ENCODE measurements around the gene TP53TG5.

TP53TG5 gene

DNA sequence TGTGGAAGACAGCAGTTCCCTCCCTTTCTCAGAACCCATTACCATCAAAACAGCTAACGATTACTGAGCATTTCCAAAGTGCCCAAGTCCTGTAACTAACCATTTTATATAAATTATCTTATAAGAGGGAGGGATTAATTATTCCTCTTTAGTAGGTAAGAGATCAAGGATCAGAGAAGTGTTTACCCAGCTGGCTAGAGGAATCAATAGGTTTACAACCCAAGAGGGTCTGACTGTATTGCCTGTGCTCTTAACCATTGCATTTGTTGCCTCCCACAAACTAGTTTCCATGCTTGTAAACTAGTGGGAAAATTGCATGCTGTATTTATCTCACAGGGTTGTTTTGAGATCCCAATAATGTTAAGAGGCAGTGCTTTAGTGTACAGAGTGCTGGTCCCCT, 26.3 kb upstream of the TP53TG5 start:
- no peak for DNase-seq

DNA sequence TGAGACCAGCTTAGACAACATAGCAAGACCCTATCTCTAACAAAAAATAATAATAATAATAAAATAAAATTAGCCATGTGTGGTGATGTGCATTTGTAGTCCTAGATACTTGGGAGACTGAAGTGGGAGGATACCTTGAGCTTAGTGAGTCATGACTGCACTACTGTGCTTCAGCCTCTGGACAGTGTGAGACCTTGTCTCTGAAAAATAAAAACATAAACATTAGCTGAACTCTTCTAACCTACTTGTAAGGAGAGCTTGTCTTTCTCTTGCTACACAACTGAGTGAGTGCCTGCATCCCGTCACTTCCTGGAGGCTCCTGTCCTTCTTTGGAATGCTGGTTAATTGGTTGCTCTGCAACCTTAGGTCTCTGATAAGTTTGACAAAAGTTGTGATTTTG, 24.8 kb upstream of the TP53TG5 start:
- no peak for DNase-seq

DNA sequence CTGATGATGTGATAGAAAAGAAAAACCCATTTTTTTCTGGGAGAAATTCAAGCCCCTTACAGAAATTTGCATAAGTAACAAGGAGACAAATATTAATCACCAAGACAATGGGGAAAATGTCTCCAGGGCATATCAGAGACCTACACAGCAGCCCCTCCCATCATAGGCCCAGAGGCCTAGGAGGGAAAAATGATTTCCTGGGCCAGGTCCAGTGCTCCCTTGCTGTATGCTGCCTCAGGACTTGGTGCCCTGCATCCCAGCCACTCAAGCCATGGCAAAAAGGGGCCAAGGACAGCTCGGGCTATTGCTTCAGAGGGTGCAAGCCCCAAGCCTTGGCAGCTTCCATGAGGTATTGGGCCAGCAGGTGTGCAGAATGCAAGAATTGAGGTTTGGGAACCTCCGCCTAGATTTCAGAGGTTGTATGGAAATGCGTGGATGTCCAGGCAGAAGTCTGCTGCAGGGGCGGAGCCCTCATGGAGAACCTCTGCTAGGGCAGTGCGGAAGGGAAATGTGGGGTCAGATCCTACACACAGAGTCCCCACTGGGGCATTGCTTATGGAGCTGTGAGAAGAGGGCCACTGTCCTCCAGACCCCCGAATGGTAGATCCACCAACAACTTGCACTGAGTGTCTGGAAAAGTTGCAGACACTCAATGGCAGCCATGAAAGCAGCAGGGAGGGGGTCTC, 22.4 kb upstream of the TP53TG5 start:
- DNase-seq, result no peak

GRCh38 chr20:45399018-45399417, 20.9 kb upstream of the TP53TG5 start:
- no peak for DNase-seq

- DNase-seq, result no peak
Measured at GRCh38 chr20:45395114-45395415, 16.9 kb upstream of the TP53TG5 start.

GRCh38 chr20:45394221-45395113, 16.3 kb upstream of the TP53TG5 start:
- DNase-seq, result no peak

DNA sequence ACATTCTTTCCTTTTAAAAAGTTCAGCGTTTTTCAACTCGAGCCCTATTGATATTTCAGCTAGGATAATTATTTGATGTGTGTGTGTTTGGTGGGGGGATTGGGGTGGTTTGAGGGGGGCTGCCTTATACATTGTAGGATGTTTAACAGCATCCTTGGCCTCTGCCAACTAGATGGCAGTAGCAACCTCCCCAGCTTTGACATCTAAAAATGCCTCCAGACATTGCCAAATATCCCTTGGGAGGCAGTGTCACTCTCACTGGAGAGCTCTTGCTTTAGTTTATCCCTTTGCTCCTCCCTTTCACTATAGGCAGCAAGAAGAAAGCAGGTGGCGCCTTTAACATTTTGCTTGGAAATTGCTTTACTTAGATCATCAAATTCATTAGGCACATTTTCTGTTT, 14.6 kb upstream of the TP53TG5 start:
- no peak for DNase-seq

DNA sequence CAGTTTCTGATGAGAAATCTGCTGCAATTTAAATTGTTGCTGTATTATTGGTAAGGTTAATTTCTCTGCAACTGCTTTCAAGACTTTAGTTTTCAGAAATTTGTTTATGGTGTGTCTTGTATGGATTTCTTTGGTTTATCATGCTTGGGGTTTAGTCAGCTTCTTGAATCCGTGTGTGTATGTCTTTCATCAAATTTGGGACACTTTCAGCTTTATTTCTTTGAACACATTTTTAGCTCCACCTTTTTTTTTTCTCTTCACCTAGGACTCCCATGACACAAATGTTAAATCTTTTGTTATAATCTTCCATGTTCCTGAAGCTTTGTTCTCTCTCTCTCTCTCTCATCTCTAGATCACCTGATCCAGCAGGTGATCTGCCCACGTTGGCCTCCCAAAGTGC, 13.4 kb upstream of the TP53TG5 start:
- no peak for DNase-seq

DNA sequence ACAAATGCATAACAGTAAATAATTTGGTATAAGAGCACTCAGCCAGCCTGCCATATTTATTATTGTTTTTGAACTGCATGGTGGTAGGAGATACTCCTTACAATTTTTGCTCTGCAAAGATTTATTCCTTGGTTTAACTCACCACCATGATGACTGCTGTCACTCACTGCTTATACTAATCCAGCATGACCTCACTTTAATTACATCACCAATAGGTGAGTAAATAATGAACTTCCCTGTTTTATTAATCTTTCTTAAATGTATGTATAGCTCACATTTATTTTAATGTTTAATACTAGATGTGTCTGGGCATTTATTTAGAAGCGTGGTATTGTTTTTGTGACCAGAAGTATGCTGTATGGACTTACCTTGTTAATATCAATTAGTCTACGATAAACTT, 12.8 kb upstream of the TP53TG5 start:
- DNase-seq, result no peak

- DNase-seq, result no peak
Measured at GRCh38 chr20:45387274-45387673, 9.1 kb upstream of the TP53TG5 start.

DNA sequence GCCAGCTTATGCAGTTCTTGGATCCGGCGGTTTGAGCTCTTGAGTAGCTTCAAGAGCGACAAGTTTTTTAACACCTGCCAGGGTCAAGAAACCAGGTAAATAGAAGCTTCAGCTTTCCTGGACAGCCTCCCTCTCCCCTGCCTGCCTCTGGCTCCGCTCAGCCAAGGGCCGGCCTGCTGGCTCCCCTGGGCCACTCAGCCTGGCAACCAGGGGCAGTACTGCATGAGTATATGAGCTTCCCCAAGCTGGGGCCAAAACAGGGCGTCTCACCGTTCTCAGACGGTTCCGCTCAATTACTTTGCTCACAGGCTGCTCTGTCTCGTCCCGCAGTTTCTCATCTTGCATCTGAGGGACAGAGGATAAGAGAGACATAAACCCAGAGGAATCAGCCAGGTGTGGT, 856 bp downstream of the TP53TG5 start:
- no peak for DNase-seq

DNA sequence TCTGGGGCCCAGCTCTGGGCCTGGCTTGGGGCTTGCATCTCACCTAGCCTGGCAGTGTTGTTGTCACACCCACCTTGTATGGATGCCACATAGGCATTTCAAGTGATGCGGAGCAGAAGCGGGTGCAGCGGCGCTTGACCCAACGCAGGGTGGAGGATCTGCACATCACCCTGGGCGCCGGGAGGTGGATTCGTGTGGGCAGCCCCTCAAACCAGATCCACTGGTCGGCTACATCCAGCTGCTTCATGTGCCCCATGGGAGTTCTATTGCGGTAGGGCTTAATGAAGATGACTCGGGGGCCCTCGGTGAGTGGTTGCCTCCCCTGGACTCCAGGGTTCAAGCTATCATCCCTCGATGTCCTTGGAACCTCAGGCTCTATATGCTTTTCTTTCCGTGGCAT, 3.2 kb downstream of the TP53TG5 start:
- DNase-seq, result no peak

- DNase-seq, result no peak
Measured at GRCh38 chr20:45374101-45374467, 4.0 kb downstream of the TP53TG5 start.

DNA sequence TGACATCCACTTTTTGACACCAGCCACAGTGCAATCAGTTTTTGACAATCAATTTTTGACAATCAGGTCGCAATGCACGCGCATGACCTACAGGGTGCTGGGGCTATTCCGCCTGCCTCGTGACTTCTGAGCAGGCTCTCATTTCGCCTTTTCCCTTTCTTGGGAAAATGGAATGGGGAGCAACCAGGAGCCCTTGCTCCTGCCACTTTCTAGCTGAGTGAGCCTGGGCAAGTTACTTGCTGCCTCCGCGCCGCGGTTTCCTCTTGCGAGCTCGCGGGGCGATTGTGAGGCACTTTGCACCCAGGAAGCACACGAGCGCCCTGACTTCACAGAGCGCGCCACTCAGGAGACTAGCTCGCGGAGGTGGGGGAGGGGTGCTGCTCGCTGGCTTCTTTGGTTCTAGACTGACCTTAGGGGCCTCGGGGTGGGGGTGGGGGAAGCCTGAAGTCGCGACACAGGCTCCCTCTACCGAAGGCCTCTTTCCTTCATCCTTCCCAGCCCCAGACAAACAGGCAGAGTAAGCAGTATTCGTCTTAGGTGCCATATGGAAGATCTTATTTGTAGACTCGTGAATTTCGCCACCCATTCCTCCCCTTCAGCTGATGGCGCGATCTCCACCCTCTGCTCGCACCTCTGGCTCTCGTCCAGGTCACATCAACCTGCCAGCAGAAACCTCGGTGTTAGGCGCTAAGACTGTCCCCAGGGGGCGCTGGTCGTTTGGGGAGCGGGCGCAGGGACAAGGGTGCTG, 4.6 kb downstream of the TP53TG5 start:
- peak; percentile 31 for DNase-seq

GRCh38 chr20:45372646-45373352, 5.3 kb downstream of the TP53TG5 start:
- no peak for DNase-seq

DNA sequence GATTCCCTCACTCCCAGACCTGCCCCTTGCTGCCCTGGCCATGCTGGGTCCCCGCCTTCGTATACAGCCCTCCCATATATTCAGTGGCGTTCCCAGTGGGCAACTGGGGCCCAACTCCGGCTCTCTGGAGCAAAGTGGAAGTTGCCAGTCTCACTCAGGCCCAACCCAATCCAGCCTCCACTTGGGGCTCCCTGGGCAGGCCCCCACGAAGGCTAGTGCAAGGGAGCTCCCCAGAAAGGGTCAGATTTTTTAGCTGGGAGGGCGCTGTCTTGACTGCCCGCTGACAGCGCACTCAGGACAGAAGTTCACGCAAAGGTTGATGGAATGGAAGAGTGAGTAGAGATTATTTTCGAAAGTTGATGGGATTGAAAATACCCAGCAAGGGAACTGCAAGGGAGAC, 5.9 kb downstream of the TP53TG5 start:
- no peak for DNase-seq

- DNase-seq, result no peak
Measured at GRCh38 chr20:45370571-45371160, 7.5 kb downstream of the TP53TG5 start.

DNA sequence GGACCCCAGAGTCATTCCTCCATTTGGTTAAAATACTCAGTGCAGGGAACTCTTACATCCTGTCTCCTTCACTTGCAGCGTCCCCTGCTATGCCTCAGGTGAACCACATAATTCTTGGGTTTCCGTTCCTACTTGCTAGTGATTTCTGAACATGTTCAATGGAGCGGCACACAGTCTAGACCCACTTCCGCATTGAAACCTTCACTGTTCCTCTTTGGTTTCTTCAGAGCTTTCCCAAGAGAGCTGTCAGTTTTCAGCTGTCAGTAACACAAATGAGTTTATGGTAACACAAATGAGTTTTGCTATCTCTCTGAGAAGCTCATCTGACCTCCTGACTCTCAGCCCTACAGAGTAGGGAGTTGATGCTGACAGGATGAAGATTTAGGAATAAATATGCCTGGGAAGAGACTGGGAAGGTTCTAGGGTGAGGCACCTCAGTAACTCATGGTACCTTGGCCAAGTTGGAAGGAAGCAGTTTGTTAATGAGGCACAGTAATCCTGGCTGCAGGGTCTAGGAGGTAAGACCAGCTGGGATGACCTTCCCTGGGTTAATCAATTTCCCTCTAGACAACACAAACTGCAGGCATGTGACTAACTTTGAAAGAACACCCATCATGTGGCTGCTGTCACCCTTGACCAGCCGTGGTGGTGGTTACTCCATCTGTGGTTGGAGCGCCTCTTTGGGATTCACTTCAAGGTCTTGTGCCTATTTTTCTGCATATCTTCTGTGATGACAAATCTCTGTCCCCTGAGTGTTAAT, 9.7 kb downstream of the TP53TG5 start:
- DNase-seq, result no peak

DNA sequence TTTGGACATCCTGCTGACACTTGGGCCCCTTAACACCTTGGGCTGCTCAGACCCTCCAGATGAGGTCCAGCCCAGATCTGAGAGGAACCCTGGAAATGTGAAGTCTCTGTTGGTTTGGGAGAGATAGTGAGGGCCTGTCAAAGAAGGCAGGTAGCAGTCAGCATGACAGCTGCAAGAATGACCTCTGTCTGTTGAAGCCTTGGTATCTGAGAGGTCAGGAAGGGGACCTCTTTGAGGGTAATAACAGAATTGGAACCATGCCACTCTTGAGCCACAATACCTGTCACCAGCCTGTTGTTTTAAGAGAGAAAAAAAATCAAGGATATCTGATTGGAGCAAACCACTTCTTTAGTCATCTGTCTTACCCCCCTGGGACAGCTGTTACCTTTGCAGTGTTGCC, 11.0 kb downstream of the TP53TG5 start:
- no peak for DNase-seq

GRCh38 chr20:45366631-45367030, 11.5 kb downstream of the TP53TG5 start:
- DNase-seq, result no peak

- DNase-seq, result no peak
Measured at GRCh38 chr20:45366192-45366591, 11.9 kb downstream of the TP53TG5 start.

- DNase-seq, result no peak
Measured at GRCh38 chr20:45365444-45365970, 12.6 kb downstream of the TP53TG5 start.

Measured in NCI-H2171 (cell line).